Activated B cell treated with CpG ODN at 0.5 μM for 24 hours (primary cell): Measurements from ENCODE around the gene GRK1. TPM values are rescaled to one million over a fixed set of nuclear protein-coding genes. Genes with fewer than 3 reads are reported as not detected.

Experiments
- ATAC-seq: fragments of 200-7000 bp; cut with Tn5 transposase; one replicate; pipeline ENCODE4 v1.10.0; 2021; ENCODE audit warnings: low read depth, mild to moderate bottlenecking, moderate library complexity
- CTCF ChIA-PET: fragments of 350-600 bp; sonication (Branson Sonifier 250); formaldehyde crosslinking; loops from one replicate; lab custom pipeline; 2021; ENCODE audit warnings: antibody characterized with exemption; lab: Charles Lee
- POLR2A ChIA-PET: fragments of 350-600 bp; sonication (Branson Sonifier 250); formaldehyde crosslinking; loops from one replicate; lab custom pipeline; 2021; ENCODE audit warnings: antibody characterized with exemption; lab: Charles Lee
- DNase-seq: peaks from one replicate; pipeline ENCODE4 v3.0.0; 2022
- H3K27ac Mint-ChIP-seq: one replicate; pipeline ENCODE4 v1.8.0; 2020; ENCODE audit warnings: mixed read lengths
- H3K27me3 Mint-ChIP-seq: one replicate; pipeline ENCODE4 v1.8.0; 2021; ENCODE audit warnings: mixed read lengths
- H3K36me3 Mint-ChIP-seq: one replicate; pipeline ENCODE4 v1.8.0; 2021; ENCODE audit warnings: low read depth, mixed read lengths
- H3K4me1 Mint-ChIP-seq: one replicate; pipeline ENCODE4 v1.8.0; 2021; ENCODE audit warnings: mixed read lengths
- H3K4me3 Mint-ChIP-seq: one replicate; pipeline ENCODE4 v1.8.0; 2020; ENCODE audit warnings: mild to moderate bottlenecking, mixed read lengths
- H3K9me3 Mint-ChIP-seq: one replicate; pipeline ENCODE4 v1.8.0; 2020; ENCODE audit warnings: mixed read lengths
- CTCF ChIP-seq: fragments of 200-600 bp; IDR thresholded peaks from one replicate; pipeline ENCODE4 v1.8.0; 2022; ENCODE audit warnings: antibody characterized with exemption, mild to moderate bottlenecking
- intact Hi-C: fragments of 100-400 bp; cut with micrococcal nuclease; formaldehyde crosslinking; loops from one replicate; pipeline ENCODE4 v1.15.1; 2024
- total RNA-seq: library from RNA; stranded (reverse); gene quantifications from 2 replicates; pipeline ENCODE4 v1.2.3, GENCODE V29; 2022

GRK1 gene
- total RNA-seq, 1 donor from 2014 or later, result 0.07 TPM

GRCh38 chr13:113668491-113668971 is 1.5 kb downstream of the GRK1 start:
- CTCF ChIA-PET, result no interaction called here
- ATAC-seq (no peak), DNase-seq (peak; percentile 9)
- no peak for TF ChIP-seq CTCF
- Mint-ChIP-seq H3K4me1 (no peaks in the 10 kb centered on the region), H3K27ac (no peak overlapping the region), H3K9me3 (no peaks in the 10 kb centered on the region), H3K27me3 (no peaks in the 10 kb centered on the region), H3K4me3 (no peak overlapping the region), H3K36me3 (no peaks in the 10 kb centered on the region)
- intact Hi-C loops, result no loop called here
- POLR2A ChIA-PET, result no interaction called here

DNA sequence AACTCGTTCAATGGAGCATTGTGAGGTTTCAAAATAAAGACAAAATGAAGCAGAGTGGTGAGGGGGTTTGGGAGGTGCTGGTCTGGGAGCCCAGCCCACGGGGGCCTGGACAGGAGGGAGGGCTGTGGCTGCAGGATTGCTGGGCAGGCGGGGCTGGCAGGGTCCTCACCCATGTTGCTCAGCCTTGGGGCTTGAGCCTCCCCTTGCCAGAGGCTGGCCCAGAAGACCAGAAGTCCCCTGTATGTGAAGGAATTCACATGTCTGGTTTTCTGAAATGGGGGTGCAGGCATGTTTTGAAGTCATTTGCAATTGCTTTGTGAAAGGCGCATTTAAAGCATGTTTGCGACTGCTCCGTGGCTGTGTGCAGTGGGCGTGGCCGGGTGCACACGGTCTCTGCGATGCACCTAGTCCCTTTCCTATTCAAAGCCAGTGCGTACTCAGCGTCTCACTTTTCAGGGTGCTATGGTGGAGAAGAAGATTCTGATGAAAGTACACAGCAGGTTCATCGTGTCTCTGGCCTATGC is 2.3 kb downstream of the GRK1 start:
- H3K9me3 Mint-ChIP-seq, result no peaks in the 10 kb centered on the region
- ATAC-seq, result no peak
- no peaks in the 10 kb centered on the region for H3K4me1 Mint-ChIP-seq
- no peak overlapping the region for H3K4me3 Mint-ChIP-seq
- CTCF ChIA-PET, result no interaction called here
- peak; percentile 8 for DNase-seq
- no peak for TF ChIP-seq CTCF
- POLR2A ChIA-PET, result no interaction called here
- intact Hi-C loops, result no loop called here
- H3K27ac Mint-ChIP-seq, result no peak overlapping the region
- no peaks in the 10 kb centered on the region for H3K27me3 Mint-ChIP-seq
- no peaks in the 10 kb centered on the region for H3K36me3 Mint-ChIP-seq

DNA sequence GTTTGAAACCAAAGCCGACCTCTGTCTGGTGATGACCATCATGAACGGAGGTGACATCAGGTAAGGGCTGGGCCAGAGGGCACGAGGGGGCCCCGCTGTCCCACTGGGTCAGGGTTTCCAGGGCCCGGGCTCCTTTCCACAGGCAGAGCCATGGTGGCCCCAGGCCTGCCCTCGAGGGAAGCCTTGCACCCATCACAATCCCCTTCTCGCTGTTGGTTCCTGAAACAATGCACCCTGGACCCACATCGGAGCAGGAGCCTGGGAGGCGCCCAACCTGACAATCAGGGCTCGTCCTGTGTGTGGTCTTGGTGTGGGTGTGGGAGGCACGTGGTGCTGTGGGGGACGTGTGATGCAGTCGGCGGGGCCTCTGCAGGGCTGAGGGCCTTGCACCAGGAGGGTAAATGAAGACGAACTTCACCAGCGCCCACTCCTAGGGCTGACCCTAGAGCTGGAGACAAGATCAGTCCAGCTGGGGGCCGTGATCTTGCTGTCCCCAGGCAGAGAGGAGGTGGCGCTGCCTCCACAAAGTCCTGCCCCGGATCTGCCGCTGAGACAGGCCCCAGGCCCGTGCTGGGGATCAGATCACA is 2.8 kb downstream of the GRK1 start:
- H3K36me3 Mint-ChIP-seq, result no peaks in the 10 kb centered on the region
- CTCF ChIA-PET, result no interaction called here
- no peak for TF ChIP-seq CTCF
- intact Hi-C loops, result no loop called here
- POLR2A ChIA-PET, result no interaction called here
- no peaks in the 10 kb centered on the region for H3K4me1 Mint-ChIP-seq
- ATAC-seq (no peak), DNase-seq (peak; percentile 7)
- H3K4me3 Mint-ChIP-seq, result no peak overlapping the region
- H3K9me3 Mint-ChIP-seq, result no peaks in the 10 kb centered on the region
- H3K27ac Mint-ChIP-seq, result no peak overlapping the region
- no peaks in the 10 kb centered on the region for H3K27me3 Mint-ChIP-seq

DNA sequence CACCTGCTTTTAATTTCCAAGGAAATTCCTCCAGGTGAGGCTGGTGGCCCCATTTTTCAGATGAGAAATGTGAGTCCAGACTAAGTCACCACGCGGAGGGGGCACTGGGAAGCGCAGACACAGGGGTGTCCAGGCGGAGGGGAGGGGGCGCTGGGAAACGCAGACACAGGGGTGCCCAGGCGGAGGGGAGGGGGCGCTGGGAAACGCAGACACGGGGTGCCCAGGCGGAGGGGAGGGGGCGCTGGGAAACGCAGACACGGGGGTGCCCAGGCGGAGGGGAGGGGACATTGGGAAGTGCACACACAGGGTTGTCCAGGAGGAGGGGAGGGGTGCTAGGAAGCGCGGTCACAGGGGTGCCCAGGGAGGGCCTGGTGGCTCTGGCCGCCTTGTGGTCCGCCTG is 3.5 kb downstream of the GRK1 start:
- H3K9me3 Mint-ChIP-seq, result no peaks in the 10 kb centered on the region
- no peaks in the 10 kb centered on the region for H3K27me3 Mint-ChIP-seq
- H3K4me3 Mint-ChIP-seq, result no peak overlapping the region
- H3K4me1 Mint-ChIP-seq, result no peaks in the 10 kb centered on the region
- ChIA-PET CTCF (interaction anchor here (1.0 kb wide), 1 partner anchor 54 kb away, joined by 3 read pairs; no protein-coding TSS in a partner anchor), POLR2A (no interaction called here)
- DNase-seq, result no peak
- no peak for TF ChIP-seq CTCF
- intact Hi-C loops, result no loop called here
- ATAC-seq, result no peak
- H3K27ac Mint-ChIP-seq, result no peak overlapping the region
- no peaks in the 10 kb centered on the region for H3K36me3 Mint-ChIP-seq

GRCh38 chr13:113671066-113672001 is 4.3 kb downstream of the GRK1 start:
- CTCF ChIA-PET, result interaction anchor here (1.0 kb wide), 1 partner anchor 53 kb away, joined by 3 read pairs; no protein-coding TSS in a partner anchor
- POLR2A ChIA-PET, result no interaction called here
- peak; percentile 14 for DNase-seq

More at GRCh38 chr13:113671066-113672001, 4.3 kb downstream of the GRK1 start:
- no peaks in the 10 kb centered on the region for H3K27me3 Mint-ChIP-seq
- no peaks in the 10 kb centered on the region for H3K4me1 Mint-ChIP-seq
- no peak overlapping the region for H3K27ac Mint-ChIP-seq
- TF ChIP-seq CTCF, result no peak
- H3K4me3 Mint-ChIP-seq, result no peak overlapping the region
- no peaks in the 10 kb centered on the region for H3K36me3 Mint-ChIP-seq
- no peaks in the 10 kb centered on the region for H3K9me3 Mint-ChIP-seq
- no peak for ATAC-seq
- intact Hi-C loops, result no loop called here
